ENCODE measurements around the gene RAB34.
"Not testable (repeated sequence)": the region's sequence is repeated elsewhere in the genome, so short reads cannot be mapped to it uniquely, and the experiment has no call there.

The RAB34 gene

DNA sequence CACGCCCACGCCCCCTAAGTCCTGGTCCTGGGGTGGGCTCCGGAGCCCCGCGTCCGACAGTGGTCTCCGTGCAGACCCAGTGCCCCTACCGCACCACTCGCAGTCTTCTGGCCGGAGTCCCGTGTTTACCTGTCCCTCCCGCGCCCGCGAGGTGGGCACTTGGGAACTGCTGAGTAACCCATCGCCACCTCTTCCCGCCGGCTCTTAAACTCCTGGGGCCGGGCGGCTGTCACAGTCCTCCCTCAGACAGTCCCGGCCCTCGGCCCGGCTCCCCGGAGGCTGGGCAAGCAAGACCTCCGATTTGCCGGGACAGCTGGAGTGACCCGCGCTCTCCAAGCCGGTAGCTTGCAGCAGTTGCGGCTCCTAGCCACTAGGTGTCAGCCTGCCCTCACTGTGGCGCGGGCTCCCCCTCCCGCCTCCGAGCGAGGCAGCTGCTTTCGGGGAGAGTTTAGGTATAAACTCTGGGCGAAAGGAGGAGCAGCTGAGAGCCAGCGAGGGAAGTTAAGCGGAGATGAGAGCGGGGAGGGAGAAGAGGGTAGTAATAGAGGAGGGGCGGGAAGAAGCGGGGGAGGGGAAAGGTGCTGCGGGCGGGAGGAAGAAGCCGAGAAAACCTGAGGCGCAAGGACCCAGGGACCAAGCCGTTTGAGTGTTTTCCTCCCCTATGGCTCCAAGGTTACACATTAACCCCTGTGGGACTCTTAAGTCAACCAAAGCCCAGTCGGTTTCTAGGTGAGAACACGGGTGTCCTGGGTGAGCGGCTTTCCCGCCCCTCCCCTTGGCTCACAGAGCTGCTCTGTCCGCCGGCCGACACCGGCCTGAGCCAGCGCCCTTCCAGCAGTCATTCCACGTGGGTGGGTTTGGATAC, 9.2 kb upstream of the RAB34 start:
- peak overlapping the region; percentile 99 for H3K27ac ChIP-seq
- TF ChIP-seq, protein P1, sequence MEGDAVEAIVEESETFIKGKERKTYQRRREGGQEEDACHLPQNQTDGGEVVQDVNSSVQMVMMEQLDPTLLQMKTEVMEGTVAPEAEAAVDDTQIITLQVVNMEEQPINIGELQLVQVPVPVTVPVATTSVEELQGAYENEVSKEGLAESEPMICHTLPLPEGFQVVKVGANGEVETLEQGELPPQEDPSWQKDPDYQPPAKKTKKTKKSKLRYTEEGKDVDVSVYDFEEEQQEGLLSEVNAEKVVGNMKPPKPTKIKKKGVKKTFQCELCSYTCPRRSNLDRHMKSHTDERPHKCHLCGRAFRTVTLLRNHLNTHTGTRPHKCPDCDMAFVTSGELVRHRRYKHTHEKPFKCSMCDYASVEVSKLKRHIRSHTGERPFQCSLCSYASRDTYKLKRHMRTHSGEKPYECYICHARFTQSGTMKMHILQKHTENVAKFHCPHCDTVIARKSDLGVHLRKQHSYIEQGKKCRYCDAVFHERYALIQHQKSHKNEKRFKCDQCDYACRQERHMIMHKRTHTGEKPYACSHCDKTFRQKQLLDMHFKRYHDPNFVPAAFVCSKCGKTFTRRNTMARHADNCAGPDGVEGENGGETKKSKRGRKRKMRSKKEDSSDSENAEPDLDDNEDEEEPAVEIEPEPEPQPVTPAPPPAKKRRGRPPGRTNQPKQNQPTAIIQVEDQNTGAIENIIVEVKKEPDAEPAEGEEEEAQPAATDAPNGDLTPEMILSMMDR (conservative IDR thresholded peaks at IDR 0.05; ENCODE audit: low read depth): peak; percentile 99
- peak; percentile 82 for DNase-seq (ENCODE audit: low spot score)
- CTCF ChIA-PET: interaction anchor here (0.5 to 5.6 kb wide), 29 partner anchors 8 to 385 kb away, joined by 3 to 249 read pairs (median 4); partner anchors contain the start of genes FLOT2, PHF12 and TRAF4
- POLR2A ChIA-PET (ENCODE audit: low non-redundant PET): interaction anchor here (0.5 to 5.5 kb wide), 10 partner anchors 17 to 225 kb away, joined by 3 to 95 read pairs (median 5); partner anchors contain the start of genes PHF12 and TRAF4

DNA sequence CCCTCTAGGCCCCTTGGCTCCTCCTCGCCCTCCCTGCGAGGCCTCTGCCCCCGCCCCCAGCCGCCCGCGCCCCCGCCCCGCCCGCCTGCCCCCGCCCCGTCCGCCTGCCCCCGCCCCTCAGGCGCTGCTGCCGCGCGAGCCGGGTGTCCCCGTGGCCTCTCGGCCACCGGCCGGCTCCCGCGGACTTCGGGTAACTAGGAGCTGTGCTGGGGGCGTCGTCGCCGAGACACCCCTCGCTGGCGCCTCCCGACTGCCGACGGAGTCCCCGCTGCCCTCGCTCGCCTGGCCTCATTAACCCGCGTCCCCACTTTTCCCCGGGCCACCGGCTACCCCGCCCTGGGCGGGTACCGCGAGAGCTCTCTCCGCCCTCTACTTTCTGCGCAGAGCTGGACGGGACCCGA, 8.6 kb upstream of the RAB34 start, which contains the start of gene TLCD1:
Gene TLCD1 (minus strand): TSS at position 8 of the 401 bp plus-strand sequence. CDS start 136 bp downstream, outside the sequence.
- H3K27ac ChIP-seq: peak within 1 kb of the TSS; percentile 99
- peak; percentile 82 for DNase-seq (ENCODE audit: low spot score)
- TF ChIP-seq, protein P1 (conservative IDR thresholded peaks at IDR 0.05; ENCODE audit: low read depth): no peak
- POLR2A ChIA-PET (ENCODE audit: low non-redundant PET): interaction anchor here (0.5 to 5.5 kb wide), 5 partner anchors 18 to 223 kb away, joined by 3 to 95 read pairs (median 5); partner anchors contain the start of gene TRAF4
- CTCF ChIA-PET: interaction anchor here (0.5 to 5.6 kb wide), 22 partner anchors 9 to 386 kb away, joined by 3 to 249 read pairs (median 5); partner anchors contain the start of genes FLOT2, PHF12 and TRAF4

DNA sequence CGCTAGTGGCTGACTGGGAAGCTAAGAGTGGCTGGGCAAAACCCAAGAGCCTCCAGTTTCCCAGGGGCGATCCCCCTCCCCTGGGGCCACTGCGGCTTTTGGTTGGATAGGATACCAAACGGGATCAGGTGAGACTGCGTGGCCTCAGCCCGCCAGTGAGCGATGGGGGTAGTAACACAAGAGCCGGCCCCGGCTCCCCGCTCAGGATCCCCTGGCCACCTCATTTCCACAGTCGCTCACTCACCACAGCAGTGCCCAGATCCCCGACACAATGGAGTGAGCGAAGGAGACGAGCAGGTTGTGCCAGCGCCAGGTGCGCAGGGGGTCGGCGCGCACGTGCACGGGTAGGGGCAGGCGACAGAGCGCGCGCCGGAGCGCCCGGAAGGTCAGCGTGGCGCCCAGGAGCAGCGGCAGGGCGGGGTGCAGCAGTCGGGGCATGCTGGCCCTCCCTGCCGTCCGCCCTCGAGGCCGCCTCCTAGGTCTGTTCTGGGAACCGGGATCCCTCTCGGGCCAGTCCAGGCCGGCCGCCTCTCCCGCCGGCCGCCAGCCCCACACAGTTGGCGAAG, 8.1 kb upstream of the RAB34 start:
- peak overlapping the region; percentile 99 for H3K27ac ChIP-seq
- ChIA-PET POLR2A (ENCODE audit: low non-redundant PET) (interaction anchor here (0.5 to 5.5 kb wide), 4 partner anchors 11 to 31 kb away, joined by 3 to 95 read pairs (median 14); partner anchors contain the start of gene TRAF4), CTCF (interaction anchor here (0.6 to 5.6 kb wide), 8 partner anchors 22 to 1407 kb away, joined by 3 to 249 read pairs (median 6); partner anchors contain the start of genes PHF12 and TRAF4)
- DNase-seq (ENCODE audit: low spot score): peak; percentile 48
- TF ChIP-seq, protein P1 (conservative IDR thresholded peaks at IDR 0.05; ENCODE audit: low read depth): no peak

DNA sequence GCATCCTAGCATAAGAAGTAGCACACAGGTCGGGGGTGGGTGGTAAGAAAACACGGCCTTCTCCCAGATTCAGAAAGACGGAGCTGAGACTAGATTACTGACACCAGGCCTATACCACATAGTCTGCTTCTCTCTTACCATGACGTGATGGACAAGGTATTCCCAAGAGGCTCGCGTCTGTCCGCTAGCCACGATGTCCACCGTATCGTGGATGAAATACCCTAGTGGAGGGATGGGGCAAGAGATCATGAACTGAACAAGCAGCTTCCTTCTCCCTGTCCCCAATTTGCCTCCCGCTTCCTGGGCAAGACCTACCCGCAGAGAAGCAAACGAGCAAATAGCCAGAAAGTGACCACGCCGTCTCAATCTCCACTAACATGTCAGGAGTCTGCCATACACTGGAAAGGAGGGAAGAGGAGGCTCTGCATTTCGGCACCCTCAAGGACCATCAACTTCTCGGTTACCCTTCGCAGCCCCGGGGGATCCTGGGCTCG, 7.5 kb upstream of the RAB34 start:
- H3K27ac ChIP-seq: peak overlapping the region; percentile 99
- CTCF ChIA-PET: interaction anchor here (0.6 to 5.6 kb wide), 3 partner anchors 23 to 1408 kb away, joined by 3 to 249 read pairs (median 3); partner anchors contain the start of gene TRAF4
- TF ChIP-seq, protein P1 (conservative IDR thresholded peaks at IDR 0.05; ENCODE audit: low read depth): no peak
- DNase-seq (ENCODE audit: low spot score): no peak
- POLR2A ChIA-PET (ENCODE audit: low non-redundant PET): interaction anchor here (0.8 to 5.5 kb wide), 2 partner anchors 10 to 19 kb away, joined by 3 to 95 read pairs; partner anchors contain the start of gene TRAF4

DNA sequence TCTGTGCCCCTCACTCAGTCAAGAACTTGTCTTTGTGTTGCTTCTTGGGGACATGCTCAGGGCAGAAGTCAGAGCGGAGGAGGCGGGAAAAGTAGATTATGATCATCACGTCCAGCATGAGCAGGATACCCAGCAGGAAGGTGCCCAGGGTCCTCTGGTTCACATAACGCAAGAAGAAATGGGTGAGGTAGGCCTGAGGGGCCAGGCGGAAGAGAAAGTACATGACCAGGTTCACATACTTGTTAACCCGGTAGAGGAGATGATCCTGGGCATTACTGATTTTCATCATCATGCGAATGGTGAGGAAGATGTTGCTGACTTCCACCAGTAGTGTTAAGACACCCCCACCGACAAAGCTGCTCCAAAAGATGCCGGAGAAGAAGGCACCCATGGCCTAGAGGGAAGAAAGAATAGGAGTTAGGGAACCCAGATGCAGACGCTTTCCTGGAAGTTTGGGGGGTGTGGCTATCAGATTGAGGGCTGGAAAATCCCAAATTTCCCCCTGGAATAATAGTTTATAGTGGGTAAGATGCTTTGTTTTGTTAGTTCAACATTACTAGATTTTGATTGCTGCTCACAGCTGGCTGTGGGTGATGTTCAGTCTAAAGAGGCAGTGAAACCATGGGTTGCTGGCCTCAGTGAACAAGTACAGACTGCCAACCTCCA, 7.0 kb upstream of the RAB34 start:
- no peak for DNase-seq (ENCODE audit: low spot score)
- ChIA-PET CTCF (interaction anchor here (1.0 to 5.6 kb wide), 2 partner anchors 23 to 78 kb away, joined by 3 to 249 read pairs; partner anchors contain the start of gene TRAF4), POLR2A (ENCODE audit: low non-redundant PET) (interaction anchor here (5.5 kb wide), 1 partner anchor 20 kb away, joined by 95 read pairs; the partner anchor contains the start of gene TRAF4)
- TF ChIP-seq, protein P1 (conservative IDR thresholded peaks at IDR 0.05; ENCODE audit: low read depth): no peak
- H3K27ac ChIP-seq: peak overlapping the region; percentile 99

DNA sequence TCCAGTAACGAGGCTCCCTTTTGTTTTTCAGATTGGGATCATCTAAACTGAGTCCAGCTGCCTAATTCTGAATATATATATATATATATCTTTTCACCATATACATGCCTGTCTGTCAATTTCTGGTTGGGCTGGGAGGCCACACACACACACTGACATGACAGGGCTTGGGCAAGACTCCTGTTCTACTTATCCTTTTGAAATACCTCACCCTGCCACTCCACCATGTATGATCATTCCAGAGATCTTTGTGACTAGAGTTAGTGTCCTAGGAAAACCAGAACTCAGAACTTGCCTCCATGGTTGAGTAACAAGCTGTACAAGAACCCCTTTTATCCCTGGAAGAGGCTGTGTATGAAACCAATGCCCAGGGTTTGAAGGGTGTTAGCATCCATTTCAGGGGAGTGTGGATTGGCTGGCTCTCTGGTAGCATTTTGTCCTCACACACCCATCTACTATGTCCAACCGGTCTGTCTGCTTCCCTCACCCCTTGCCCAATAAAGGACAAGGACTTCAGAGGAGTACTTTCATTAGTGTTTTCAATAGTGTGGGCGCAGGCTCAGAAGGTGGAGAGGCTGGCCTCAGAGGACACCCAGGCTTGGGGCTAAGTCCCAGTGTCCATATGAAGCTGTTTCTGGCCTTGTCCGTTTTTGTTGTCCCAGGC, 6.3 kb upstream of the RAB34 start:
- ChIA-PET POLR2A (ENCODE audit: low non-redundant PET) (interaction anchor here (5.5 kb wide), 1 partner anchor 20 kb away, joined by 95 read pairs; the partner anchor contains the start of gene TRAF4), CTCF (interaction anchor here (5.6 kb wide), 1 partner anchor 24 kb away, joined by 249 read pairs; the partner anchor contains the start of gene TRAF4)
- H3K27ac ChIP-seq: peak overlapping the region; percentile 99
- DNase-seq (ENCODE audit: low spot score): not testable (repeated sequence)
